Medulla oblongata (tissue), 1 donor: ENCODE measurements around the gene ADAMTS20.
"Not testable (repeated sequence)": the region's sequence is repeated elsewhere in the genome, so short reads cannot be mapped to it uniquely, and the experiment has no call there.

Experiments
- DNase-seq: peaks from one replicate; pipeline ENCODE4 v3.0.0-alpha.2; 2015; ENCODE audit errors: extremely low spot score

ADAMTS20 gene

DNA sequence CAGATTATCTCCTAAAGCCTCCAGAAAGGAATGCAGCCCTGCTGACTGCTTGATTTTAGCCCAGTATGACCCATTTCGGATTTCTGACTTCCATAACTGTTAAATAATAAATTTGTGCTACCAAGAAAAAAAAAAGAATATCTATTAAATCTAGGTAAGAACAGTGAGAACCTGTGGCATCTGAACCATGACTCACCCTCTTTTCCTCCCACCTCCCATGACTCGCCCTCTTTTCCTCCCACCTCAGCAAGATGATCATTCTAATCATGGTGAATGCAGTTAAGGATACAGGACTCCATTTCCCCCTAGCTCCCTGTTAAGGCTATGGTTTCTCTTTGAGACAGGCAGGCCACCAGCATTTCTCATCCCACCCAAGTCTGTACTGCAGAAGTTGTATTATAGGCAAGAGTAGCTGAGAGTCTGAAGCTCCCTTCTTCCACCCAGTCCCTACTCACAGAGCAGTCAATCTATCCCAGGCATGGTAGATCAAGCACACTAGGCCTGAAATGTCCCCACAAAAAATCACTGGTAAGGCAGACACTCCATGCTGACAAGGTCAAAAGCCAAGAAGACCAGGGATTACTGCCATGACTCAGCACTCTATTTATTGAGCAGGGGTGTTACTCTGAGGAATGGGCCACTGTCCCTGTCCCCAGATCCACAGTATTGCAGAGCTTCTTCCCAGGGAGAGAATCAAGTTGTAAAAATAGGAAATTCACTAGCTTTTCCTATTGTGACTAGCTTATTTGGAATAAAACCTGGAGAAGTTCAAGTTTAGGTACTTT, 188.9 kb downstream of the ADAMTS20 start:
- no peak for DNase-seq

GRCh38 chr12:43361031-43361710, 190.8 kb downstream of the ADAMTS20 start:
- no peak for DNase-seq

DNA sequence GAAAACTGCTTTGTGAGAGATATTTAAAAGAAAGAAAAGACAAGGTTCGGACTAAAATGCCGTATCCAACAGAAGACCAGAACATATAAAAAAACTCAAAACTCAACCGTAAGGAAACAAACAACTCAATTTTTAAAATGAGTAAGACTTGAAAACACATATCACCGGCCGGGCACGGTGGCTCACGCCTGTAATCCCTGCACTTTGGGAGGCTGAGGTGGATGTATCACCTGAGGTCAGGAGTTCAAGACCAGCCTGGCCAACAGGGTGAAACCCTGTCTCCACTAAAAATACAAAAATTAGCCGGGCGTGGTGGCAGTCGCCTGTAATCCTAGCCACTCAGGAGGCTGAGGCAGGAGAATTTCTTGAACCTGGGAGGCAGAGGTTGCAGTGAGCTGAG, 192.0 kb downstream of the ADAMTS20 start:
- not testable (repeated sequence) for DNase-seq

GRCh38 chr12:43357141-43357540, 194.9 kb downstream of the ADAMTS20 start:
- no peak for DNase-seq

GRCh38 chr12:43352001-43352400, 200.0 kb downstream of the ADAMTS20 start:
- DNase-seq, result no peak

DNA sequence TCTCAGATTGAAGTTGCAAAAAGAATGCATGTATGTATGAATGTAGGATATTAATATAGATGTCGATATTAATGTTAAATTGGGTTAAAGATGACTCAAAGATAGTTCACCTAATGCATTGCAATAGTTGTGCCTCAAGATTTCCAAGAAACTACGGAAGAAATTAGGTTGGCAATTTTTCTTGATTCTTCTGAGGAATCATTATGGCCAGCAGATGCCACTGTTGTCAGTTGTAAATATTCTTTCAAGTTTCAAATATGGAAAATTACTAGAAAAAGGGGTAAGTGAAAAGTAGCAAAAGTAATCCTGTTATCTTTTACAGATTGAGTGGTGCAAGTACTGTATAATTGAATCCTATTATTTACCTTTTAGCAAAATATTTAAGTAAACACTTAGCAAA, 202.1 kb downstream of the ADAMTS20 start:
- DNase-seq, result no peak

- DNase-seq, result no peak
These were observed 203.8 kb downstream of the ADAMTS20 start for GRCh38 chr12:43348221-43348620.

- no peak for DNase-seq
These were observed 205.0 kb downstream of the ADAMTS20 start for GRCh38 chr12:43347026-43347425.

DNA sequence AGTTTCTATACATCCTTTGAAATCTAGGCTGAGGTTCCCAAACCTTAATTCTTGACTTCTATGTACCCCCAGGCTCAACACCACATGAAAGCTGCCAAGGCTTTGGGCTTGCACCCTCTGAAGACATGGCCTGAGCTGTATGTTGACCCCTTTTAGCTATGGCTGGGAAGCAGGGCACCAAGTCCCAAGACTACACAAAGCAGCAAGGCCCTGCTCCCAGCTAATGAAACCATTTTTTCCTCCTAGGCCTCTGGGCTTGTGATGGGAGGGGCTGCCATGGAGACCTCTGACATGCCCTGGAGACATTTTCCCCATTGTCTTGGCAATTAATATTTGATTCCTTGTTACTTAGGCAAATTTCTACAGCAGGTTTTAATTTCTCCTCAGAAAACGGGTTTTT, 207.0 kb downstream of the ADAMTS20 start:
- DNase-seq, result no peak

- DNase-seq, result not testable (repeated sequence)
These were observed 210.2 kb downstream of the ADAMTS20 start for GRCh38 chr12:43341785-43342313.

- DNase-seq, result peak; percentile 59
These were observed 213.0 kb downstream of the ADAMTS20 start for GRCh38 chr12:43338848-43339526.

DNA sequence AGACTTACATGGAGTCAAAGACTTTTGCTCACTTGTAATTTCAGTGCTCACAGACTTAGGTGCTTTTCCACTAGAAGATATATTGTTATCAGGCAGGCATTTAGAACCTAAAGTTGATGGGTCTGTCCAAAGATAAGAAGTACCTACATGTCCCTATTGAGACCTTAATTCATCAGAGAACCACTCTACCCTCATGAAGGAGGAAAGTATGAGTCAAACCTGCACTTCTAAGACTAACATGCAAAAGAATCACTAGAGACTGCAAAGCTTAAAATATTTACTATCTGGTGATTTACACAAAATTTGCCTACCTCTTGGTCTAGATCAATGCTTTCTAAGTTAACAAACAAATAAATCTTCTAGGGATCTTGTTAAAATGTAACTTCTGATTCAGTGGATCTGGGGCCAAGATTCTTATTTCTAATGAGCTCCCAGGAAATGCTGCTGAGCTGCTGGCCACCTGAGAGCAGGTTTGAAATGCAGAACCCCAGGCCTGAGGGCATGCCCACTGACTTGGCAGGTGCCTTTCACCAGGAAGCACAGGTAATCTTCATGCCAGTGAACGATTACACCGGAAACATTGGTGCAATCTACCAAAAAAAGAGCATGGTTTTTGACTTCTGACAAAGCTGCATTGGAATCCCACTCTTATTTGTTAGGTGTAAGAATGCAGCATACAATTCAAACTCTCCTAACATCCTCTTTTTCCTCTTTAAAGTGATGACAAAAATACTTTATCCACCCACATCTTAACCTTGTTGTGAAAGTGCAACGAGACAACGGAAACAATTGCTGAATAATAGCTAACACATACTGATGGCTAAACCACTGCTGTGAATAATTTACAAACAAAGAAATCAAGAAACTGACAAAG, 214.2 kb downstream of the ADAMTS20 start:
- DNase-seq, result no peak

GRCh38 chr12:43336962-43337555, 214.9 kb downstream of the ADAMTS20 start:
- peak; percentile 23 for DNase-seq

DNA sequence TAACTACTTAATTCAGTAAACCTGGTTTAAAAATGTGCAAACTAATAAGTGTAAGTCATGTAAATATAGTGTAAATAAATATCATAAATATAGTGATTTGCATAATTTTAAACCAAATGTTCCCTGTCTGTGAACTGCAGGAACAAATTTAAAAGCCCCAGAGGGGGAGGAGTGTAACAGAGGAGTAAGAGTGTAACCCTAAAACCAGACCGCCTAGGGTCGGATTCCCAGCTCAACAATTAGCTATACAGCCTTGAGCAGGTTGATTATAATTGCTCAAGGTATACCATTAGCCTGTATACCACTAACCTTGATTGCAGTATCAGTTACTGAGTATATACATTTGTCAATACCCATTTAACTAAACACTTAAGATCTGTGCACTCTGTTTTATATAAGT, 218.4 kb downstream of the ADAMTS20 start:
- DNase-seq, result no peak

DNA sequence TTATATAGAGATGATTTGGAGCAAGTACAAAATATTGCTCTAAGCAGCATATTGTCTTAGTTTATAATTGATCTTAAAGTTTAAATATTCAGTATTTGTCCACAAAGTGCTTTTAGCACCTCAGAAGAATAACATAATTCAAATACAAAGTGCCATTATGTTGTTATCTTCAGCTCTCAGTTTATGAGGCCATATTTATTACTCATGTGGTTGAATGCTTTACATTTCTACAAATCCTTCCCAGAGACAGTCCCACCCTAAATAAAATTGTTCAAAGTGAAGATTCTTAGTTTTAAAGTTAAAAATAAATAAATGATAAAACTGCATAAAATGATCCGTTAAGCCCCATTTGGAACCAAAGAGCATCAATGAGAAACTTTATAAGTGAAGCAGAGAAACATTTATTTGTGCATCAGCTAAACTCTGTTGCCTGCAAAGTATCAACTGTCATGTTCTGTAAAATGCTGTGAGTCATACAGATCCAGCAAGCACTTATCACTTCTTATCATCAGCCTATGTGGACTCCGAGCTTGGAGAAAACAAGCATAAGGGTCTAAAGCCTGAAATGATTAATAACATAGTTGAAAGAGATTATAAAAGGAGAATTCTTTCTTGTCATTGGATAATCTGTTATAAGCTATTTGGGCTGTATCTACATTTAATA, 218.9 kb downstream of the ADAMTS20 start:
- DNase-seq, result no peak

GRCh38 chr12:43331935-43332334, 220.1 kb downstream of the ADAMTS20 start:
- no peak for DNase-seq

- DNase-seq, result no peak
These were observed 222.6 kb downstream of the ADAMTS20 start for GRCh38 chr12:43329375-43329774.

- no peak for DNase-seq
These were observed 226.2 kb downstream of the ADAMTS20 start for GRCh38 chr12:43325786-43326185.

DNA sequence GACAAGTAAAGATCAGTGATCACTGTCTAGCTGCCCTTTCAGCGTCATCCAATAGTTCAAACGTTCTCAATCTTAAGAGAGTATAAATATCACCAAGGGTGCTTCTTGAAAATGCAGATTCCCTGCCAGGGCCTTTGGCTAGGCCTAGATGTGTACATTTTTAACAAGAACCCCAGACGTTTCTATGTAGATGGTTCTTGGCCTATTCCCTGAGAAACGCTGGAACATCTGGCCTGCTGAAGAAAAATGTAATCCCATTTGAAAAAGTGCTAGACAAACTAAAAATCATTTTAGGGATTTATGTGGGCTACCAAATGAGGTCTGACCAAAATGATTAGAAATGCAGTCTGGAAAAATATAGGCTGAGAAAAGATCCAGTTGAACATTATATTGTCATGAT, 231.7 kb downstream of the ADAMTS20 start:
- DNase-seq, result no peak

- no peak for DNase-seq
These were observed 234.0 kb downstream of the ADAMTS20 start for GRCh38 chr12:43318021-43318420.

DNA sequence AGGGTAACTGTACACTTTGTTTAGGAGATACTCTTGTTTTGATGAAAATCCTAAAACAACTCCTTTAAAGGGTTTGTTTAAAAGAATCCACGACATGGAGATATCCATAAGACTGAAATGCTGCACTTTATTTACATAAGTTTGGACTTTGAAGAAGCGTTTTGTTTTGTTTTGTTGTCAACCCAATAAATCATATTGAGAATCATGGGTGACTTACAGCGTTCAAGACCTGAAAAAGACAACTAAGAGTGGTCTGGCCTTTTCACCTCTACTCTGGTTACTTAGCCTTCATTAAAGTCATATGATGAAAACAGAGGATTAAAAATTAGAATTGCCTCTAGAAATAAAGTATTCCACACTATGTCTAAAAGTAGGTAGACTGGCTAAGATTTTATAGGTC, 234.8 kb downstream of the ADAMTS20 start:
- no peak for DNase-seq
